Measurements from ENCODE around the gene PGAP1. TPM values are rescaled to one million over a fixed set of nuclear protein-coding genes. Genes with fewer than 3 reads are reported as not detected.

PGAP1 gene
- polyA plus RNA-seq, 1 of the 3 experiments (the other 2 are of a cell fraction): 3.4 TPM

GRCh38 chr2:196899976-196900375, 26.5 kb downstream of the PGAP1 start:
- H3K4me3 ChIP-seq (ENCODE audit: low read depth in 2 of 2, low read length in 1 of 2): no peak overlapping the region
- H3F3A ChIP-seq (replicated peaks; ENCODE audit: insufficient read depth): no peaks in the 10 kb centered on the region
- peaks cover 33 to 54% of the 10 kb centered on the region in 2 experiments for H3K36me3 ChIP-seq (replicated peaks in 1 of 2; ENCODE audit: control insufficient read depth in 1 of 2, insufficient read depth in 2 of 2, low read length in 1 of 2)
- no peak overlapping the region for H3K9ac ChIP-seq
- no peak overlapping the region for H3K4me2 ChIP-seq
- no peaks in the 10 kb centered on the region for H3K9me3 ChIP-seq
- H4K20me1 ChIP-seq (ENCODE audit: insufficient read depth): no peaks in the 10 kb centered on the region
- no peaks in the 10 kb centered on the region; the same call in 1 of the 2 replicates for H3K79me2 ChIP-seq (ENCODE audit: insufficient read depth)
- H3K27ac ChIP-seq (ENCODE audit: low read depth in 2 of 2, low read length in 1 of 2): no peak overlapping the region
- H3K27me3 ChIP-seq (ENCODE audit: insufficient read depth): no peaks in the 10 kb centered on the region
- TF ChIP-seq TAF1 (IDR thresholded peaks at IDR 0.05; ENCODE audit: borderline replicate concordance, low read depth, low read length) (no peak), ZBTB33 (IDR thresholded peaks at IDR 0.05; ENCODE audit: borderline replicate concordance, low read depth) (no peak), EP300 (IDR thresholded peaks at IDR 0.05; ENCODE audit: borderline replicate concordance in 1 of 2, low read depth in 1 of 2, low read length in 1 of 2) (no peak), MXI1 (IDR thresholded peaks at IDR 0.05; ENCODE audit: low read depth, low read length) (no peak), USF2 (IDR thresholded peaks at IDR 0.05; ENCODE audit: borderline replicate concordance, low read depth, low read length) (no peak), ELF1 (IDR thresholded peaks at IDR 0.05) (no peak), CHD2 (IDR thresholded peaks at IDR 0.05; ENCODE audit: low read length, partially characterized antibody) (no peak), FOXM1 (IDR thresholded peaks at IDR 0.05; ENCODE audit: low read depth) (no peak), GABPA (IDR thresholded peaks at IDR 0.05; ENCODE audit: low read depth) (no peak), GATA2 (CRISPR knock-in tag; IDR thresholded peaks at IDR 0.05) (no peak), FOSL2 (IDR thresholded peaks at IDR 0.05; ENCODE audit: borderline replicate concordance, low read depth) (no peak), TCF12 (IDR thresholded peaks at IDR 0.05) (no peak), NRF1 (IDR thresholded peaks at IDR 0.05; ENCODE audit: low read depth, low read length) (no peak), EZH2phosphoT487 (IDR thresholded peaks at IDR 0.05; ENCODE audit: borderline replicate concordance, low read depth) (no peak), RXRA (IDR thresholded peaks at IDR 0.05; ENCODE audit: borderline replicate concordance, low read depth) (no peak), PBX3 (IDR thresholded peaks at IDR 0.05) (no peak), IRF3 (IDR thresholded peaks at IDR 0.05; ENCODE audit: low read depth, low read length) (no peak), JUND (IDR thresholded peaks at IDR 0.05) (no peak), FOXJ3 (CRISPR knock-in tag; IDR thresholded peaks at IDR 0.05) (no peak)
- TF ChIP-seq, protein P1, sequence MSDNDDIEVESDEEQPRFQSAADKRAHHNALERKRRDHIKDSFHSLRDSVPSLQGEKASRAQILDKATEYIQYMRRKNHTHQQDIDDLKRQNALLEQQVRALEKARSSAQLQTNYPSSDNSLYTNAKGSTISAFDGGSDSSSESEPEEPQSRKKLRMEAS (IDR thresholded peaks at IDR 0.05; ENCODE audit: low read depth): no peak
- ChIA-PET CTCF (no interaction called here), POLR2A (no interaction called here)
- H3K9me2 ChIP-seq: no peaks in the 10 kb centered on the region
- 88% methylated on average over 3 of the region's 3 CpGs for WGBS (ENCODE audit: low lambda C conversion rate)
- H3K4me1 ChIP-seq (ENCODE audit: control insufficient read depth in 1 of 2, insufficient read depth in 2 of 2, low read depth in 1 of 2, low read length in 1 of 2): no peaks in the 10 kb centered on the region
- no peak overlapping the region for H2AFZ ChIP-seq (ENCODE audit: low read depth)
- DNase-seq: no peak
